Stimulated activated CD4-positive, alpha-beta T cell treated with anti-CD3 and anti-CD28 coated beads, Interleukin-4, amount 100 ng/mL, for 1 hour (primary cell): ENCODE results near the gene VDR.
A peak's percentile ranks its signal among the peaks of the same experiment; 100 is the strongest.
"Not testable (repeated sequence)": the region's sequence is repeated elsewhere in the genome, so short reads cannot be mapped to it uniquely, and the experiment has no call there.

Source experiments
- DNase-seq: peaks from one replicate; pipeline ENCODE4 v3.0.0-alpha.2; 2020

Gene VDR

DNA sequence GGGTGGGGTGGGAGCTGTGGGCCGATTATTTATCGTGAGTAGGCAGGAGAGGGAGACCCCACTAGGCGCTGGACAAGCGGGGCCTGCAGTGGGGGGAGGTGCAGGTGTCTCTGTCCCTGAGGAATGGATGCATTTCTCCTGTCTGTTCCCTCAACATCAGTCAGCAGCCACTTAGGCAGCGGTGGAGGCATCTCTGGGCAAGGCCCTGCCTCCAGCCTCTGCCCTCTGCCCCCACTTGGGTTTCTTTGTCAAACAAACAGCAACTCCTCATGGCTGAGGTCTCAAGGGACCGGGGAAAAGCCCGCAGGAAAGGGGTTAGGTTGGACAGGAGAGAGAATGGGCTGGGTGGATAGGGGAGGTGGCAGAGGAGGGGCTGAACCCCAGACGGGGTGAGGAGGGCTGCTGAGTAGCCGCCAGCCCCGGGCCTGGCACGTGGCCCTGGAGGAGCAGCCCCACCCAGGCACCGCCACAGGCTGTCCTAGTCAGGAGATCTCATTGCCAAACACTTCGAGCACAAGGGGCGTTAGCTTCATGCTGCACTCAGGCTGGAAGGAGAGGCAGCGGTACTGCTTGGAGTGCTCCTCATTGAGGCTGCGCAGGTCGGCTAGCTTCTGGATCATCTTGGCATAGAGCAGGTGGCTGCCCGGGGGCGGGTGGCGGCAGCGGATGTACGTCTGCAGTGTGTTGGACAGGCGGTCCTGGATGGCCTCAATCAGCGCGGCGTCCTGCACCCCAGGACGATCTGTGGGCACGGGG, 60.4 kb downstream of the VDR start:
- no peak for DNase-seq

DNA sequence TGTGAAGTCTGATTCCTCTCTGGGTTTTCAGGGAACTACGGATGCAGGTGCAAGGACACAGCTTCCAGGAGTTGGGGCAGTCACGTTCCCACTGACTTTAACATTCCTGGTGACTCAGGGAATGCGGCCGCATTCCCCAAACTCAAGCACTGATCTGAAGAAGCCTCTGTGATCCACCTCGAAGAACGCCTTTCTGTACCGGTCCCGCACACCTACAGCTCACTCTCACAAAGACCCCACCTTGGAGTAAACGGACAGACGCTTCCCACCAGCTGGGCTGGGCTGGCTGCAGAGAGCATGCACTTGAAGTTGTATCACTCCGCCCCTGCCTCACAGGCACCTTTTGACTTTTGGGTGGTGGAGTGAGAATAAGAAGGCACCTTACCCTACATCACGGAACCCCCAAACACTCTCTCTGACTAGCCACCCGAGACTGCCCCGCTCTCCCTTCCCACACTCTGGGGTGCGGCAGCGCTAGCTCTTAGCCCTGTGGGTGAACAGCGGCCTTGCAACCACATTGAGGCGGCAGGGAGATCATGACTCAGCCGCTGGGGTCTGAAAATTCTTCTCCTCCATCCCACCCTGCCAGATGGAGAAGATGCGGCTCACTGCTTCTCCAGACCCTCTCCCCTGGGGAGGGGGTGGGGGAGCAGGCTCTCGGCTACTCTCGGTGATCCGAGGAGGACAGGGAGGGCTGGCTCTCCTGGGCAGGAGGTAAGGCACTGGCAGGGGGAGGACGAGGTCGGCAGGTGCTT, 61.4 kb downstream of the VDR start:
- DNase-seq = no peak

DNA sequence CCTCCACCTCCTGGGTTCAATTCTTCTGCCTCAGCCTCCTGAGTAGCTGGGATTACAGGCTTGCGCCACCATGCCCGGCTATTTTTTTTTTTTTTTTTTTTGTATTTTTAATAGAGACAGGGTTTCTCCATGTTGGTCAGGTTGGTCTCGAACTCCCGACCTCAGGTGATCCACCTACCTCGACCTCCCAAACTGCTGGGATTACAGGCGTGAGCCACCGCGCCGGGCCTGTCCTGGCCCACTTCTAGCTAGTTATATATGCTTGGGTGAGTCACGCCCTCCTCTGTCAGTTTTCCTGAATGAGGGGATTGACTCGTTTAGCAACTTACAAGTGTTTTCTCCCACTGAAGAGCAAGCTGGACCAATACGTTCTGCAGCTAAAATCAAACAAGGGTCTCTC, 62.3 kb downstream of the VDR start:
- DNase-seq = not testable (repeated sequence)

DNA sequence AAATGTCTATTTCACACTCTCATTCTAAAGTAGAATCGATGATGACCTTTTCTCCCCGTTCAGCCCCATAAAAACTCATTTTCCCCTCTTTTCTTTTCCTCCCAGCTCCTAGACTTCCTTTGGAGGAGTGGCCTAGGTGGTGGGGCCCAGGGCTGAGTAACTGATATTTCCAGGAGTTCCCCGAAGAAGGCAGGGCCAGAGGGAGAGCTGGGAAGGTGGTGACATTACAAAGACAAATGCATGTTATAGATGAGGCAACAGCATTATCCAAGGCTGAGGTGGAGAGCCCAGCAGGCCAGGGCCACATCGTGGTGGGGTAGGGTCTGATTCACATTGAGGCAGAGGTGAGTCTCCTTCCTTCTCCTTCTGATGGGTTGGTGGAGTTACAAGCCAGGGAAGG, 62.9 kb downstream of the VDR start:
- no peak for DNase-seq

DNA sequence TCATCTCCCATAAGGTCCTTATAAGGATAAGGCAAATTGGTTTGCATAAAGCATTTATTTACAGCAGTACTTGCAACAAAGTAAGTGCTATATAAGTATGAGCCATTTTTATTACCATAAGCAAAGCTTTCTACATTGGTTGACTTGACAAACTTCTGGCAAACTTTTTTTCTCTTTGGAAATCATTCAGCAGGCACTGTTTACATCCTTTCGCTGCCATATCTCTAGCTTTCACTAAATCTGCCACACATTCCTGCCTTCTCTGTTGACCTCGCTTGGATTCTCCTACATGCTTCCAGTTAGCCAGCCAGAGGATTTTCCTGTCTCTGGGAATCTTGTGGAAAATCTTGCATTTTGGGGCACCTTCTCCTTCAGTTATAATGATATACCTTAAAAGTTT, 63.3 kb downstream of the VDR start:
- no peak for DNase-seq

DNA sequence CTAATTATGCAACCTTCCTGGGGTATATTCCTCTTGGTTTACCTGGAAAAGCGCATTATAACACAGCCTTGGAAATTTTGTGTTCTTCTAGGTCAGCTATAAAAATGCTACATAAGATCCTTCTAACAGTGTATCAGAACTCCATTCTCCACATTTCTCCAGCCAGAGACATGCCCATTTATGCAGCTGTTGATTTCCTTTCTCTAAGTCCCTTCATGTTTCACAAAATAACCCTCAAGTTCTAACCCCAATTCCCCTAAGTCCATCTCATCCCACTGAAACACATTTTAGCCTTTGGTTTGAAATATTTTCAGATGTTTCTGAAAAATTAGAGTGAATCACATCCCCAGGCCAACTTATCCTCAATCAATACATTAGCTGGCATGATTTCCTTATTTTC, 64.2 kb downstream of the VDR start:
- no peak for DNase-seq

DNA sequence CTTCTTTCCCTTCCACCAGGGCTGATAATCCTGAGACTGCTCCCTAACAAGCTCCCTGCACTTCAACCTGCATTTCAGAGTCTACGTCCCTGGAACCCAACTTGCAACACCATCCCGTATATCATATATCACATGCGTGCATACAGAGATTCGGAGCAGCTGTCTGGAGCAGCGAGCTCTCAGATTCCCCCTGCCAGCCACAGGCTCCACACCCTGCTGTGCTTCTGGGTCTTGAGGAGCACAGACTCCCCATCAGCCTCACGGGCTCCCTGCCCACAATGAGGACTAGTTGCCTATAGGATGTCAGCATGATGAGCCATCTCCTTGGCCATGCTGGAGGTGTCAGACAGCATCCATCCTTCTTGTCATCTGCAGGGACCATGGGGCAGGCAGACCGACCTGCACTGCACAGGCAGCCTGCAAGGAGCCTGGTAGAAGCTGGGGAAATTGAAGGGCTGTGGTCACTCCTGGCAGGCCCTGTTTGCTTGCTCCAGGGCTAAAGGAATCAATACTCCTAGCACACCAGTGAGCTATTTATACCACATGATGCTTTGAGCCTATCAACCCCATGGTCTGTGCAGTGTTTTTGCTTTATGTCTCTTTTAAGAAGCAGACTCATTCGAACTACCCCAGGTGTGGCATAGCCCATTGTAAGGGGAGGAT, 65.4 kb downstream of the VDR start:
- no peak for DNase-seq

DNA sequence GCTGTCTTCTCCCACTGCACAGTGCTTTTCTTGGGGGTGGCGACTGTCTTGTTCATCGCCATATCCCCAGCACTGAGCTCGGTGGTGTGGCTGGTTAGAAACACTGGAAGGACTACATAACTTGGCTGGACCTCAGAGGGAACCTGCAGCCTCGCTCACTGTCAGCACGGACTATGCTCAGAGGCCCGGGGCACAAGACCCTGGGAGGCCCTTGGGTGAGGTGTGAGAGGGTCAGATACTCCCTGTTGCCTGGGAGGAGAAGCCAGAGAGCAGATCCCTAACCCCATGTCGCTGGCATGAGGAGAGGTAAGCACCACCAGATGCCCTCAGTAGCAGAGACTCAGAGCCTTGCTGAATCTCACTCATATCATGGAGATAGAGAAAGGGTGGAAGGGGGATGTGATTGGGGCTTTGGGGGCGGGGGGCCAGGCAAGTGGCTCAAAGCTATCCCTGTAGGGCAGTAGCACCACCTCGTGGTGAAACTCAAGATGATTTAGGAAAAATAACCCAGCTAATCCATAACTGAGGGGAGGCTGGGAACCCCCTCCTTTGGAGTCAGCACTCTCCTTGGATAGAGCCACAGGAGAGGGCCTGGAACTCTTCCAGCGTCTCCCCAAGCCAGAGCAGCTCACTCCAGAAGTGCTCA, 66.4 kb downstream of the VDR start:
- no peak for DNase-seq

DNA sequence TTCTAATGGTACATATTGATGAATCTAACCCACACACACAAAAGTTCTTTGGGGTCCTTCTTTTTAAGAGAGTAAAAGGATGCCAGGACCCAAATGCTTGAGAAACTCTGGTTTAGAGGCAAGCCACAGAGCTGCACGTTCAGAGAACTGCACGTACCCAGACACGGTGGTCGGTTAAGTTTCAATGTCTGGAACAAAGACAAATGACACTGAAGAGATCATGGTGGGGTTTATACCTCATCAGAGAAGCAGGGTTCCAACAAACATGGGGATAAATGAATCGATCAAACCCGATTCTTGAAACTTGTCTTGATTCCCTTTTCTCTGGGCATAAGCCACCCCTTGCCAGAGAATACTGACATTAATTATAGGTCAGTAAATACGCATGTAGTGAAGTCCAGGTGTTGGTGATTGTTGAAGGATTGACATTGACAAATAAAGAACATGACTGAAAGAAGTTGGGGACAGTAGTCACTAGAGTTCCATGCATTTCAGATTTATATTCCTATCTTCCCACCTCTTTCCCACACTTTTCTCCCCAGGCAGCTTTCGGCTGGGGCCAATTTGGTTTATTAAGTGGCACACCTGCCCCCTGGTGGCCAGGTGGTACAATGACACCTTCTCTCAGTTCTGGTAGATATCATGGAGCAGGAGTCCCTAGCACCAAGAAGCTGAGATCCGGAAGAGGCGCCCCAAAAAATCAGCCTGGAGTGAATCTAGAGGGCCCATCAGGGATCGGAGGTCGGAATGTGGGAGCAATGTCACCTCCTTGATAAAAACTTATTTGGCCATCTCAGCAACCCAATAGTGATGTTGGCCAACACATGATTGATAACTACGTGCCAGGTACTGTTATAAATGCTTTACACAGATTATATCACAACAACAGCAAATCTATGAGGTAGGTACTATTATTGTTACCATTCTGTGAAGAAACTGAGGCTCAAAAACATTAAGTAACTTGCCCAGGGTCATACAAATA, 67.3 kb downstream of the VDR start:
- peak; percentile 70 for DNase-seq

DNA sequence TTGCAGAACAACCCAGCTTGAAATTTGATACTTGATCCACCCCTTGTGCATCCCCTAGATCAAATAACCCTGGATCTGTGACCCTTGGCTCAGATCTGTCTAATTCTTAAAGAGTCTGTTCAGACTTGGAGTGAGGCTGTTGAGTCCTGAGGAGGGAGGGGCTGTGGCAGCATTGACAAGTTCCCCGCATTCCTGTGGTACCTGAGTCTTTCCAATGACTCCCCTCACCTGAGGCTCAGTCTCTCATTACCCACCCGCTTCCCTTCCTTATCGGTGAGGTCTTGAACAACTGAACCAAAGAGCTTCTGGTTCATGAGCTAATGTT, 69.0 kb downstream of the VDR start:
- DNase-seq = no peak

DNA sequence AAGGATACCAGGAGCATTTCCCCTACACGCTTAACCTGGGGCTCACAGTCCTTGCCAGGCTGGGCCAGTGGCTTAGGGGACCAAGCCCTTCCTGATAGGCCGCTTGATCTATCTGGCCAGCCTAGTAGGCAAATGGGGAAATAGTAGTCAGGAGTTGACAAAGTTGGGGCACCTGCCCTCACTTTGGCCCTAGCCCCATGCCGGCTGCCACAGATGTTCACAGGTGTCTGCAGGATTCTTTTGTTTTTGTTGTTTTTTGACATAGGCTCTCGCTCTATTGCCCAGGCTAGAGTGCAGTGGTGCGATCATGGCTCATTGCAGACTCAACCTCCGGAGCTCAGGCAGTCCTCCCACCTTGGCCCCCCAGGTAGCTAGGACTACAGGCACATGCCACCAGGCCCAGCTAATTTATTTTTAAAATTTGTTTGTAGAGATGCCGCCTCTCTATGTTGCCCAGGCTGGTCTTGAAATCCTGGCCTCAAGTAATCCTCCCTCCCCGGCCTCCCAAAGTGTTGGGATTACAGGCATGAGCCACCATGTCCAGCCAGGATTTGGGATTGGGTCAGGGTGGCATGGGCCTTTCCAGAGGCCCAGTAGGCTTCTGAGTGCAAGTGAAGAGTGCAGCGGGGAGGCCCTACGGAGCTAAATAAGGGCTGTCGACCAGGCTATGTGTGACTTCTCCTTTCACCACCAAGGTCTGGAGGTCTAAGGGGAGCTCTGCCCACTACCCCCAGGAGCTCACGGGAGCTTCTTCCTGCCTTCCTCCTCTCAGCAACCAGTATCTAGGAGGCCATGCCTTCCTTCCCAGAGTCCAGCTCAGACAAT, 69.6 kb downstream of the VDR start:
- DNase-seq = no peak

DNA sequence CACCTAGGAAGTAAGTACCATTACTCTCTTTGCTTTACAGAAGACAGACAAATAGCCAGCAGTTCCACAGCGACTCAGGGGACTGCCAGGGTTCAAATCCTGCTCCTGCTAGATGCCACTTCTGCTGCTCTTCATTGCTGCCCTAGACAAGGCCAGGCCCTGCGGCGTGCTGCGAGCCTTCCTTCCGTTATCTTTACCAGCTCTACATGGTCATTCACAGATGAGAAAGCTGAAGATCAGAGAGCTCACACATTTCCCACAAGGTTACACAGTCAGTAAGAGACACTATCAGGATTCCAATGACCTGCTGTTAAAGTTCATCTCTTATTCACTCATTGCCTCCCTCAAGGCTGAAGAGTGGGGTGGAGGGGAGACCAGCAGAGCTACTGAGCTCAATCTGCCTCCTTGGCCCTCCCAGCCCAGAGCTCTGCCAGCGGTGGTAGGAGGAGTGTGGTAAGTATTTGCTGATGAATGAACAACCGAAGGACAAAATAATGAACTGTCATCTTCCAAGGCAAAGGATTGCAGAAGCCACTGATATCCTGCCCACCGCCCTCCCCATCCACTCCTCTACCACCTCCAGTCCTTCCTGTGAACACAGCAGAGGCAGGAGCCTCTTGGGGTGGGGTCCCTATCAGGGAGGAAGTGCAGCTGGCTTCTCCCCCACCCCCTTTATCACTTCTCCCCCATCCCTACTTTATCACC, 70.4 kb downstream of the VDR start:
- no peak for DNase-seq

DNA sequence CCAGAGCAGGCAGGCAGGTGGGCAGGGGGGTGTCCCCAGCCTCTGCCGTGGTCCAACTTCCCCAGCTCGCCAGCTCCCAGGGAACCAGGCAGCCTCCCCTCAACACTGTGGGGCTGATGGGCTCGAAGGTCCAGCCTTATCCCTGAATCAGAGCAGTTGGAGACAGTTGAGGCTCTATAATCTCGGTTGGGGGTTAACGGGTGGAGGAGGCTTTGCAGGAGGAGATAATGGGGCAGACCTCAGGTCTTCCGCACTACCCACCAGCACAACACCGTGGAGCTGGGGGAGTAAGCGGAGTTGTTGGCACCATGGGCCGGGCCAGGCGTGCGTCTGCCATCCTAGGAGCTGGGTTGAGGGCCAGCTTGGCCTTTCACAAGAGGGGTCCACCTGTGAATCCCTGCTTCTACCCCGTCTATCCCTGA, 71.2 kb downstream of the VDR start:
- DNase-seq = no peak

DNA sequence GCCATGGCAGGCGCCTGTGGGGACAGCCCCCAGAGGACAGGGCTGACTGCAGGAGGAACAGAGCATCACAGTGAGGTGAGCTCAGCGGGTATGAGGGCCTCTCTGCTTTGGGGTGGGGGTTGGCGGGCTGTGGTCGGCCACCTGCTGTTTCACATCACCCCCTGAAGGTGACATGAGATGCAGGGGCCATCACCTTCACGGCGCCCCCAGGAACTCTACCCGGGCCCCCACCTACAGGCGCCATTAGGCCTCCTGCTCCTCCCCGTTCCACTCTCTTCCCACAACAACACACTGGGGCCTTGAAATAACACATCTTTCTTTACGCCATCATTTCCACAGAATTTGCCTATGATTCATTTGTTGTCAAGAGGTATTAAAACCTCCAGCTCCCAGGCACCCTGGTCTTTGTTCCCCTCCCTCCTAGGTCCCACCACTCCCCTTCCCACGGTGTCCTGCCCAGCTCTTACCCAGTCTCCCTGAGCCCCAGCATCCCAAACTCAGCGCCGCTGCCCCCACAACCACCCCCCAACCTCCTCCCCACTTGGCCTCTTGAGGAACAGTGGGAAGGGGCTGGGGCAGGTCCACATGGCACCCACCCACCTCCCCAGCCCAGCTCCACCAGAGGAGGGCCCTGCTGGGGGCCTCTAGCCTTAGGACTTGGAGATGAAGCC, 72.4 kb downstream of the VDR start:
- DNase-seq = peak; percentile 74

DNA sequence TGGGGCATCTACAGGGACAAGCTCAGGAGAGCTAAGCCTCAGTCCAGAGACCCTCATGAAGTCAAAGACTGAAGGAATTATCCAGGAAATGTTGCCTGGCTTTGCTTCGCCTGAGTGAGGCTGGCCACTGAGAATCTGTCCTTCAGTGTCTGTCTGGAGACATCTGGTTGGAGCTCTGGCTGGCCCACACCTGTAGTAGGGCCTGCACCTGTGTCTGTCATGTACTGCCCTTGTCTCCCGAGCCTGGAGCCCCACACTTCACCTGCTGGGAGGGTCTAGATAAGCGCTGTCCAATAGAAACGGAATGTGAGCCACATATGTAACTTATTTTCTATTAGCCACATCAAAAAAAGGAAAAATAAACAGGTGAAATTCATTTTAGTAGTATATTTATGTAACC, 75.2 kb downstream of the VDR start:
- no peak for DNase-seq

DNA sequence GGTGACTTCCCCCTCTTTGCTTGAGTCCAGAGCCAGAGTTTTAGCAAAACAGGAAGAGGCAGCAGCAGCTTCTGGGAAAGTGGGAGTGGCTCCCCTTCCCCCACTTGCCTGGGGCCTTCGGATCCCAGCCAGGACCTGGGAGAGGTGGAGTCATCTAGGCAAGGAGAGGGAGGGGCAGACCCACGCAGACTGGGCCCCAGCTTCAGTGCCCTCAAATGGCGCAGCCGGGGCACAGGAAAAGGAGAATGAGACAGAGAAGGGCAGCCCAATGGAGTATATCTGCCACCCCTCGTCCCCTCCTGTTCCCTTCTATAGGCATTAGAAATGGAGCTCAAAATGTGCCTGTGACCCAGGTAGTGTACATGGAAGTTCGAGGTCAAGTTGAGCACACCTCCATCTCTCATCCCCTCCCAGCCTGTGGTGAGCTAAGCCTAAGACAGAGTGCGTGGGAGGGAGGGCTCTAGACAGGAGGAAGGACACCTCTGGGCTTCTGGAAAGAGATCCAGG, 75.8 kb downstream of the VDR start:
- DNase-seq = no peak

DNA sequence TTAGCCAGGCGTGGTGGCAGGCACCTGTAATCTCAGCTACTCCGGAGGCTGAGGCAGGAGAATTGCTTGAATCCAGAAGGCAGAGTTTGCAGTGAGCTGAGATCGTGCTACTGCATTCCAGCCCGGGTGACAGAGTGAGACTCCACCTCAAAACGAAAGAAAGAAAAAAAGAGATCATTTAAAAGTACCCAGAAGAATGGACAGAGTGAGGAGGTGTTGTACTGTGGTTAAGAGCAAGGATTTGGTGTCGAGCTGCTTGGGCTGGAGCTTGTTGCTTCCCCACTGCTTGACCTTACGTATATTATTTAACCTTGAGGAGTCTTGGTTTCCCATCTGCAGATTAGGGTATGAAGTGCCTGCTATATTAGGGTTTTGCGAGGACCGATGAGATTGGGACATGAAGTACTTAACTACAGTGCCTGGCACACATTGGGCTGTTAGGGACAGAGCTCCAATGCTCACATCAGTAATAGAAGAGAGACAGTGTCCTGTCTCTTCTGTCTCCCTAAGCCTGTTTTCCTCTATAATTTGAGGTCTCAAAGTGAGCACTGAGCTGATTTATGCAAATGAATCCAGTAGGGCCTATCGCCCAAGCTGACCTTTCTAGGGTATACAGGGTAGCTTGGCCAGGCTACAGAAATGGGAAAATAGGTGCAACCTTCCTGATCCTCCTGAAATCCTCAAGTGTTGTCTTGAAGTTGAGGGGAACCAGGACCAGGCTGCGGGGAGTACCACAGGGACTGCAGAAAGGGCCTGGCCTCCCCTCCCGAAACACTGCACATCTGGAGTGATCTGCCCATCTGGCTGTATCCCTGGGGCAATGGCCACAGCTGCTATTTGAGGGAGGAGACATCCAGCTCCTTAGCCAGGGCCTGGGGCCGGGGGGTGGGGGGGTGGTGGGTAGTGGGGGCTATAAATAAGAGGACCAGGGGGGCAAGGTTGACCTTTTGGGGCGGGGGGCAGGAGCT, 76.5 kb downstream of the VDR start:
- no peak for DNase-seq

DNA sequence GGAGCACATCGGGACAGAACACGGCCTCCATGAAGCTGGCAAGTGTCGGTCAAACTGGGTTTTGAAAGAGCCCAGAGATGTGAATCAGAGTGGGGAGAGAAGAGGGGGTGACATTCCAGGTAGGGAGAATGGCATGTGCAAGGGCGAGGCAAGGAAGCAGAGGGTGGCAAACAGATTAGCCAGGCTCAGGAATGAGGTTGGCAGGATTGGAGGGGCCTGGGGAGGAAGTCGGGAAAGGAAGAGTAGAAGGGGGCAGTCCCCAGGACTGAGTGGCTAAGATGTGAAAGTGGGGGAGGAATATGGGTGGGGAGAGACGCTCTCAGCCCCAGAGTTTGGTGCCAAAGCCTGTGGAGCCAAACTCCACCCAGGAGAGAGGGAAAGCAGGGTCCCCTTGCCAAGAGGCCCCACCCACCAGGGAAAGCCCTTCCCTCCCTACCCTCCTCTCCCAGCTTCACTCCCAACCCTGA, 79.6 kb downstream of the VDR start:
- DNase-seq = no peak

DNA sequence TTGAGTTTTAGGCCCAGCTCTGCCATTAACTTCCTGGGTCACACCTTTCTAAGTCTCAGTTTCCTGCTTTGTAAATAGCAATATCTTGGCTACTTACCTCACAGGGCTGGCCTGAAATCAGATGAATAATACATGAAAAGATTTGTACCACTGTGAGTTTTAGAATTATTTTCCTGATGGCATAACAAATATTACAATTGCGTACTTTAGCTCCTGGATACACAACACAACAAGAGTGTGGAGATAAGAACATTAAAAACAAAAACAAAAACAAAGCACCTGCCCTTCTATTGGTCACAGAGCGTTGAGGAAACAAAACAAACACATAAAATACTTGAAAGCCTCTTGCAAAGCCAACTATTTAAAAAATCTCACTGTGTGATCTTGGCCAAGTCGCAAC, 80.2 kb downstream of the VDR start:
- no peak for DNase-seq
